NCI-H82 treated with DMSO at 0.1 percent for 48 hours (cell line): ENCODE measurements around the gene MADCAM1.
A peak's percentile ranks its signal among the peaks of the same experiment; 100 is the strongest.
"Not testable (repeated sequence)": the region's sequence is repeated elsewhere in the genome, so short reads cannot be mapped to it uniquely, and the experiment has no call there.

ENCODE experiments used
- DNase-seq: peaks from one replicate; lab custom pipeline; 2025; ENCODE audit not compliant: unreplicated experiment; lab: John Stamatoyannopoulos, UW

Gene MADCAM1

DNA sequence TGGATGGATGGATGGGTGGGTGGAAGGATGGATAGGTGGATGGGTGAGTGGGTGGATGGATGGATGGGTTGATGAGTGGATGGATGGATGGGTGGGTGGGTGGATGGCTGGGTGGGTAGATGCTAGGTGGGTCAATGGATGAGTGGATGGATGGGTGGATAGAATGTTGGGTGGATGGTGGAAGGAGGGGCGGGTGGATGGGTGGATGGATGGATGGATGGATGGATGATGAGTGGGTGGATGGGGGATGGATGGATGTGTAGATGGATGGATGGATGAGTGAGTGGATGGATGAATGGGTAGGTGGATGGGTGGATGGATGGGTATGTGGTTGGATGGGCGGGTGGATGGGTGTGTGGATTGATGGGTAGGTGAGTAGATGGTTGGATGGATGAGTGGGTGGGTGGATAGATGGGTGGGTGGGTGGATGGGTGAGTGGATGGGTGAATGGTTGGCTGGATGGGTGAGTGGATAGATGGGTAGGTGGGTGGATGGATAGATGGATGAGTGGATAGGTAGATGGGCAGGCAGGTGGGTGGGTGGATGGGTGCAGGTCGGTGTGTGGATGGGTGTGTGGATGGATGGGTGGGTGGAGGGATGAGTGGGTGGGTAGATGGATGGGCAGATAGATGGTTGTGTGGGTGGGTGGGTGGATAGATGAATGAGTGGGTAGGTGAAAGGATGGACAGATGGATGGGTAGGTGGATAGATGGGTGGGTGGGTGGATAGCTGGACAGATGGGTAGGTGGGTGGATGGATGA is 31.1 kb upstream of the MADCAM1 start:
- no peak for DNase-seq

DNA sequence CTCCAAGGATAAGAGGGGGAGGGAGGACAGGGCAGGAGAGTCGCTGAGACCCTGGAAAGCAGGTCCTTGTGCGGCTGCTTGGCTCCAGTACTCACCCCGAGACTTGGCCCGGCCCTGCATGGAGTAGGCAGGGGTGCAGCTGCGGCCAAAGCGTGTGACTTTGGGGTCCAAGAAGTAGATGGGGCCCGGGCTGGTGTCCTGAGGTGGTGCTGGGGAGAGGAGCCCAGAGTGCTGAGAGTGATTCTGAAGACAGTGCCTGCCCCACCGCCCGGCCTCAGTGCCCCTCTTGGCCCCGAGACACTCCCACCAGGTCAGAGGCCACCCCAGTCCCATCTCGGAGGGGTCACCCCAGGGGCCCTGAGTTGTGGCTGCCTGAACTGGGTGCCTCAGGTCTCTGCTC is 28.7 kb upstream of the MADCAM1 start:
- DNase-seq = no peak

DNA sequence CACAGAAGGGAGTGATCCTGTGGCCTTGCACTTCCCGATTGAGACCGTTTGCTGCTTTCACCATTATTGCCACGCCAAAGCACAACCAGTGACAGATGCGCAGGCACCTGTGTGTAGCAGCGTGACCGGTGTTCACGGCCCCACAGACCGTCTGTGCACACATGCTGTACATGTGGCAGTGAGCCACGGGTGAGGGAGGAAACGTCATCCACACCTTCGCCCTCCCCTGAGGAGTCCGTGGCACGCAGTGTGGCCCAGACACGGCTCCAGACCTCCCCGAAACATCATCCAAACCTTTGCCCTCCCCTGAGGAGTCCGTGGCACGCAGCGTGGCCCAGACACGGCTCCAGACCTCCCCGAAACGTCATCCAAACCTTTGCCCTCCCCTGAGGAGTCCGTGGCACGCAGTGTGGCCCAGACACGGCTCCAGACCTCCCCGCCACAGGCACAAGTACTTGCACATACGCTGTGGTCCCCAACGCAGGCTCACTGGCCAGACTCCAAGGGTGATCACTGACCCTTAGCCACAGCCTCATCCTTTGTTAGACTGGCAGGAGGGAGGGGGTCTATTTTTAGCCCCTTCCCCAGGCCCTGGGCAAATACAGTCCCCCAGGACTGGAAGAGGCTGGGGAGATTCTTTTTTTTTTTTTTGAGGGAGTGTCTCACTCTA is 27.6 kb upstream of the MADCAM1 start:
- no peak for DNase-seq

DNA sequence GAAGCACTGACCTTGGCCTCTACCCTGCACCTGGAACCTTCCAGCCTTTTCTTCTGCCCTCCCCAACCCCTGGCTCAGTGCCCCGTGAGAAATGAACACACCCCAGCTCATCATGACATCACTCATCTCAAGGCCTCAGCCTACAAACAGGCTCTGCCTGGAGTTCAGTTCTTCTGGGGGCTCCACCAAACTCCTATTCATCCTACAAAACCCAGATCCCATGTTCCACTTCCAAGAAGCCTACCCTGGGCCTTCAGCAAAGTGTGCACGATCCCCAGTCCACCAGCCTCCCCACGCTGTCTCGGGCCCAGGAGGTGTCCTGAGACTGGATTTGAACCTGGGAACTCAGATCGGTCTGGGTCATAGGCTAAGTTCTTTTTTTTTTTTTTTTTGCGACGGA is 26.5 kb upstream of the MADCAM1 start:
- DNase-seq = no peak

DNA sequence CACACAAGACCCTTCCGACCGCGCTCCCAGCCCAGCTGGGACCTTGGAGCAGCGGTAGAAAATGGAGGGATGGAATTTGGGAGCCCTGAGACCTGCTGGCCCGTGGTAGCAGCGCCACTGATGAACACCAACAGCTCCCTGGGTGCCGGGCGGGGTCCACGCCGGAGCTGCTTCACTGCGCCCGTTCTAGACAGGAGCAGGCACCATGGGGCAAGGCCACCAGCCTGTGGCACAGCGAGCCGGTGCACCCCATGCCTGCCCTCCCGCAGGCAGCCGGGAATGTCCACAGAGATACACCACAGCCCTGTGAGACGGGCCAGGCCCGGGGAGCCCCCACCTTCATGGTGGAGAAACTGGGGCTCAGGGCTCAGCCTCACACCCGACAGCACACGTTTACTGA is 25.6 kb upstream of the MADCAM1 start:
- no peak for DNase-seq

DNA sequence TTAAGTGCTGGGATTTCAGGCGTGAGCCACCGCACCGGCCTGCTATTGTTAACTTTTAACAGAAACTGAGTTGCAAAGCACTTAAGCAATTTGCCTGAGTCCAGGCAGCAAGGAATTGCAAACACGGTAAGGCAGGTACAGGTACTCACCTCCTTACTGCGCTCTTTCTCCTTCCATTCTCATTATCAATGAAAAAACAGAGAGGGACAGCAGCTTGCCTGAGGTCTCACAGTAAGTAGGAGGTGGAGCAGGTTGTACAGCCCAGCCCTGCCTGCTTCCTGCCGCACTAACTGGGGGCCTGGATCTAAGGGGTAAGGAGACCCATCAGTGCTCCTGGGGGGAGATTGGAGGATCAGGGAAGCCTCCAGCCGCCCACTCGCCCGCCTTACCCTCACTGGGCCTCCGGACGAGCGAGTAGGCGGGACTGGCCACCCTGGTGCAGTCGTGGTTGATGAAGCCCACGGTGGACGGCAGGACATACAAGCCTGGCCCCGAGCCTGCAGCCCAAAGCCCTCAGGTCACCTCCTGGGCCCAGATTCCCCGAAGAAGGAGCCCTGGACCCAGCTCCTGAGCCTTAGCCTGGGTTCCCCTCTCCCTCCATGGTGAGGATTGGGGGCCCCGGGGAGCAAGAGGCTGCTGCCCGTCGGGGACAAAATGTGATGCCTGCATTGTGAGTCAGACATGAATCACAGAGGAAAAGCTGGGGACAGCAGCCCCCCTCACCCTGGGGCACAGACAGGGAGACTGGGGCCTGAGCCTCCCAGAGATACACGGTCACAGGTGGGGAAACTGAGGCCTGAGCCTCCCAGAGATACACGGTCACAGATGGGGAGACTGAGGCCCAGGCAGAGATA is 24.1 kb upstream of the MADCAM1 start:
- no peak for DNase-seq

DNA sequence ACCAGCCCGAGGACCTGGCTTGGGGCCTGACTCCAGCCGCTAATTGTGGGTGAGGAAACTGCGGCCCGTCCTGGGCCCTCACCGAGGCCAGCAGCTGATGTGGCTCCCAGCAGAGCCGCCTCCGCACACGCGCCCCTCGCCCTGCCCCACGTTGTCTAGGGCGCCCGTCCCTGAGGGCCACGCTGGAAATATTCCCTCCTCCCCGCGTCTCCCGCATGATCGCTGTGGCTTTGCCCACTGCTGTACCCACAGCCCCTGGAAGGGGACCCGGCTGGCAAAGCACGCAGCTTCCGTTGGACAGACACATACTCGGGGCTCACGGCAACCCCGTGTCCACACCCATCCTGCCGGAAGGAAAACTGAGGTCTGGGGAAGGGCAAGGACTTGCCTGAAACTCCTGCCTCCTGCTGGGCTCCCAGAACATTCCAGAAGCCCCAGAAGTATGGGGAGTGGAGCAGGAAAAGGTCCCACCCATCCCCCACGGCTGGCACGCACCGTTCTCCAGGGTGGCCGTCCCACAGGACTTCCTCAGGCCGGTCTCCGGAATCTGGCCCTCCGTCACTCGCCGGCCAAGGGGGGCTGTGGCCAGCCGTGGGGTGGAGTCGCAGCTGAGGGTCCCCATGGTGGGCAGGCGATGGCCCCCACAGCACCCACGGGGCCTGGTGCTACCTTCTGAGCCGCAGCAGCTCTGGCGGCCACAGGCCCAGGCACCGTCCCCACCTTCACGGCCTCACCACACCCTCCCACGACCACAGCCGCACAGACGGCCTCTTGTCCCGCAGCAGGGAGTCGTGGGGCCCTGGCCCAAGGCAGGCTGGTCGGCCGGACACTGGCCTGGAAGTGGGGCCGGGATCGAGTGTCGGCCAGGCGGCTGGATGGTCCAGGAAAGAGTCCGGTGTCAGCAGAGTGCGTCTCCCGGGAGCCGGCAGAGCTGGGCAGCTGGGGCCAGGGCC is 21.9 kb upstream of the MADCAM1 start:
- no peak for DNase-seq

DNA sequence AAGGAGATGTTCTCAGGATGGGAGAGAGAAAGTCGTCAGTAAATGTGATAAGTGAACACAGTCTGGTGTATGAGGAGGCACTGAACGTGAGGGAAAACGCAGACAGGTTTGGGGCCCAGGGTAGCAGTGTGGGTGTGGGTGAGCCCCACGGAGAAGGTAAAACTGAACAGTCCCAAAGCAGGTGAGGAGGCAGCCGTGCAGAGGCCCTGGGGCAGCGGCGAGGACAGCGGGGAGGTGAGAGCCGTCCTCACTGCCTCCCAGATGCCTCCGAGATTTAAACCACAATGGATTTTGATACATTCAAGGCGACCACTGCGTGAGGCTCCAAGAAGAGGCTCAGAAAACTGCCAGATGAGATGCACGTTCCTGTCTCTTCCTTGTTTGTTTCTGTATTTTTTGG is 20.9 kb upstream of the MADCAM1 start:
- no peak for DNase-seq

DNA sequence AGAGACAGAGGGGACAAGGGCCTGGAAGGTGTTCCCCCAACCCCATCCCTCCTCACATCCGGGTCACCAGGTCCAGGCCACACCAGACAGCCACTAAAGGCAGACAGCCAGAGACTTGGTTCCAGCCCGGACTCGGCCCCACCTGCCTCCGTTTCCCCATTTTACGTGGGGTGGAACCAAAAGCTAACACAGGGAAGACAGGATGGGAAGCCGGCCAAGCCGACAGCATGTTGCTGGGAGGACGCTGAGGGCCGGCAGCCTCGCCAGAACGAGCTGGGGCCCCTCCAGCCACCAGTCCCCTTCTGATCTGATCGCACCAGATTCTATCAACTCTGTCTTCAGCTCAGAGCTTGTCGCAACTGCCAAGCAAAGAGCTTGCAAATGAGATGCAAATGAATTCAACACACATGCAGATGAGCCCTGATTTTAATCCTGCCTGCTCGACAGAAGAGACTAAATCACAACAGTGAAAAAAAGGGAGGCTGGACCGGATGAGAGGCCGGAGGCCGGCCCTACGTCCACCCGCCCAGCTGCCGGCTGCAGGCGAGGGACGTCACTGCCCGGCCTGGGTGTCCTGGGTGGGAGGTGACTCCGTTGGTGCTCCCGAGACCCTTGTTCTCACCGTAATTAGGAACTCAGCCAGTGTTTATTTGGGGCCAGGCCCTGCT is 17.9 kb upstream of the MADCAM1 start:
- no peak for DNase-seq

DNA sequence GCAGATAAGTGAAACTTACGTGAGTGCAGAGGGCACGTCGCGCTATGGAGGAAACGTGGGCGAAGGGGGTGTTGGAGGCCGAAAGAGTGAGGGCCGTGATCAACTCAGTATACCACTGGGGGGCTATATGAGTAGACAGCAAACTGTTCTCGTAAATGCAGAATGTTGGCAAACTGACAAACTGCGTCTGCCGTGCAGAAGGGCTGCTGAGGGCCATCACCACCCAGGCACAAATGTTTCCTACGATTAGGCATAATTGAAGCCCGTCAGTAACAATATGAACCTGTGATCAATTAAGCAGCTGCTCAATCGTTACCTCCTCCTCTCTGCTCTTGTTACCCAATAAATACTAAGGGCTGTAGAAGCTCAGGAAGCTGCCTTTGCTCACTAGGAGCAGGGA is 17.3 kb upstream of the MADCAM1 start:
- no peak for DNase-seq

DNA sequence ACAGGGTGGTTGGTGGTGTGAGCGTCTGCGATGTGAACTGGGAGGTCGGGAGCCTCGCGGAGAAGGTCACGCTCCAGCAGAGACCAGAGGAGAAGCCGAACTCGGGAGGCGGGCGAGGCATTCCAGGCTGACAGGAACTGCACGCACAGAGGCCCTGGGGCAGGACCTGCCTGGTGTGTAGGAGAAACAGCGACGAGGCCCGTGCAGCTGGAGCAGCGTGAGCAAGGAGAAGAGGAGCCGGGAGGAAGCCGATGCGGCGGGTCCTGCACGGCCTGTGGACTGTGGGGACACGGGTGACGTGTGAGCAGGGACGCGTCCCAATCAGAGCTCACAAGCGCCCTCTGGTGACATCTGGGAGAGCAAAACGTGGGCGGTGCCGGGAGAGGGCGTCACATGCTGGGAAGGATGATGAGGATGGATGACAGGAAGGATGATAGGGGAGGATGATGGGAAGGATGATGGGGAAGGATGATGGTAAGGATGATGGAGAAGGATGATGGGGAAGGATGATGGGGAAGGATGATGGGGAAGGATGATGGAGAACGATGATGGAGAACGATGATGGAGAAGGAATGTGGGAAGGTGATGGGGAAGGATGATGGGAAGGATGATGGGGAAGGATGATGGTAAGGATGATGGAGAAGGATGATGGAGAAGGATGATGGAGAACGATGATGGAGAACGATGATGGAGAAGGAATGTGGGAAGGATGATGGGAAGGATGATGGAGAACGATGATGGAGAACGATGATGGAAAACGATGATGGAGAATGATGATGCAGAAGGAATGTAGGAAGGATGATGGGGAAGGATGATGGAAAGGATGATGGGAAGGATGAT is 16.1 kb upstream of the MADCAM1 start:
- peak; percentile 37 for DNase-seq

DNA sequence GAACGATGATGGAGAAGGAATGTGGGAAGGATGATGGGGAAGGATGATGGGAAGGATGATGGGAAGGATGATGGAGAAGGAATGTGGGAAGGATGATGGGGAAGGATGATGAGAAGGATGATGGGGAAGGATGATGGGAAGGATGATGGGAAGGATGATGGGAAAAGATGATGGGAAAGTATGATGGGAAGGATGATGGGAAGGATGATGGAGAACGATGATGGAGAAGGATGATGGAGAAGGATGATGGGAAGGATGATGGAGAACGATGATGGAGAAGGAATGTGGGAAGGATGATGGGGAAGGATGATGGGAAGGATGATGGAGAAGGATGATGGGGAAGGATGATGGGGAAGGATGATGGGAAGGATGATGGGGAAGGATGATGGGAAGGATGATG is 15.2 kb upstream of the MADCAM1 start:
- DNase-seq = not testable (repeated sequence)

DNA sequence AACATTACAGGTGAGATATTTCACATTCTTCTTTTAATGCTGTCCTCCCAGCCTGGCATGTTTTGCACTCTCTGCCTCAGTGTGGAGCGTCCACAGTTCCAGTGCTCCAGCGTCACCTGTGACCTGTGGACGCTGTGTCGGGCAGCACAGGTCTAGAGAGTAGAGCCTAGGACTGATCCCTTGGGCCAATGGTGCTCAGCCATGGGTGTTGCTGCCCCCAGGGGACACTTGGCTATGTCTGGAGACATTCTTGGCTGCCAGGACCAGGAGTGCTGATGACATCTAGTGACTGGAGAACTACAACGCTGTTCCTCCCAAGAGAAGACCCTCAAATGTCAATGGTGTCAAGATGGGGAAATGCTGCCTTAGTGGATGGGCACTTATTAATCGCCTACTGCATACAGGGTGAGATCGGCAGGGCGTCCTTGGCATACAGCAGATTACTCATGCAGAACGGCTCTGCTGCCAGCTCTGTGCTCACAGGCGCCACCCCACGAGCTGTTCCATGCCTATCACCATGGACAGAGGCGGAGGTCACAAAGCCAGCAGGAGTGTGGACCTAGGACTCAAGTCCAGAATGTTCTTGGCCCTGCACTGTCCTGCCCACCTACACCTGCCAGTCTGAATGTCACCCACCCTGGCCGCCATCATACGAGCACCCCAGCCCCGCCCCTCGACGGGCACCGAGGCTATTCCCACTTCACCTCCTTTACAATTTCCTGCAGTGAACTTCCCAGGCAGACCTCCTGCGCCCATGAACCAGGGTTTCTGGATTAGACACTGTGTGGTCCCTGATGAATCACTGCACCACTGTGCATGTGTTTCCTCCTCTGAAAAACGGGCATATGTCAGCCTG is 13.9 kb upstream of the MADCAM1 start:
- DNase-seq = no peak

DNA sequence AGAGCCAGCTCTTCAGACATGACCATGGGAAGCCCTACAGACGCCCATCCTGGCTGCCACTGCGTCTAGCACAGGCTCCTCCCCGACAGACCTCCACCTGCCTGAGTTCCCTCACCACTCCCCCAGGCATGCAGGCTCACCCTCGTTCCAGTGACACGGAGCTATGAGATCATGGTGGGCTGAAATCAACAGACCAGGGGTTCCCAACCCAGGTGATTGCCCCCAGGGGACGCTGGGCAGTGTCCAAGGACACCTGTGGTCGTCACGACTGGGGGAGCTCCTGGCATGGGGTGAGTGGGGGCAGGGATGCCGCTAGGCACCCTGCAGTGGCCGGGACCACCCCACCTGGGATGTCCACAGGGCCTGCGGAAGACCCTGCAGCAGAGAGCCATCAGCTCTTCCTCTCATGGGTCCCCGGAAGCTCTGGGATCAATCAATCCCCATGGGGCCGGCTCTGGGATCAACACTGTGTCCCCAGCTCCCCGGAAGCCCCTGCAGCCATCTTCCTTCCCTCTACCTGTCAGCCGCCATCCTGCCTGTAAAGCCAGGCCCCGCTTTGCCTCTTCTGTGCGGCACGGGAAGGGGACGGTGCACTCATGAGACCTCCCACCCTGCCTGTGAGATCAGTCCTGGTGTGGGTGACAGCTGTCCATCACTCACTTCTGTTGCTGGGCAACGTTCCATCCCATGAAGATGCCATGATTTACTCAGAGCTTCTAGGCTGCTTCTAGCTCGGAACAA is 12.8 kb upstream of the MADCAM1 start:
- DNase-seq = no peak

DNA sequence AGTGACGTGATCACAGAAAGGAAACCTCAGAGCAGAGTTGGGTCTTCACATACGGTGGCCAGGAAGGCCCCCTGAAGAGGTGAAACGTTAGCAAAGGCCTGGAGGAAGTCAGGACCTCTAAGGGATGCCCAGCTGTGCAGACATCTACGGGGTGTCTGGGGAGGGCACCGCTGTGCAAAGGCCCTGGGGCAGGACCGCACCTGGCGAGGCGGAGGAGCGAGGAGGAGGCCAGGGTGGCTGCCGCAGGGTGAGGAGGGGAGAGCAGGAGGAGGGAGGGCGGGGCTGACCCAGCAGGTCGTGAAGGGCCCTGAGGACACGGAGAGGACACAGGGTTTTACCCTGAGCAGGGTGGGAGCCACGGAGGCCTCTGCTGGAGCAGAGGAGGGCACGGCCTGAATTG is 11.8 kb upstream of the MADCAM1 start:
- no peak for DNase-seq

DNA sequence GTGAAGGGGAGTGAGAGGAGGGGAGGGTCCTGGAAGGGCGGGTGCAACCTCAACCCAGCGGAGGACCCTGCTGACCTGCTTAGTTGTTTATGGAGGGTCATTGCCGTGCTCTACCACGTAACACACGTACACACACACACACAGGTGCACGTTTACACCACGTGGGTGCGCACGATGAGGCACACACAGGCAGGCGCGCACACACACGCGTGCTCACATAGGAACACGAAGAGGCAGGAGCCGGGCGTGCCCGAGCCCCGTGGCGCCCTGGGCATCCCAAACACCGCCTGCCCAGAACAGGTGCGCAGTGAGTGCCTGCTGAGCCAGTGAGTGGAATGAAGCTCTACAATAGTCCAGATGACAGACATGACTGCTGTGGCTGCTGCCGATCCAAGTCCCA is 11.2 kb upstream of the MADCAM1 start:
- DNase-seq = no peak

DNA sequence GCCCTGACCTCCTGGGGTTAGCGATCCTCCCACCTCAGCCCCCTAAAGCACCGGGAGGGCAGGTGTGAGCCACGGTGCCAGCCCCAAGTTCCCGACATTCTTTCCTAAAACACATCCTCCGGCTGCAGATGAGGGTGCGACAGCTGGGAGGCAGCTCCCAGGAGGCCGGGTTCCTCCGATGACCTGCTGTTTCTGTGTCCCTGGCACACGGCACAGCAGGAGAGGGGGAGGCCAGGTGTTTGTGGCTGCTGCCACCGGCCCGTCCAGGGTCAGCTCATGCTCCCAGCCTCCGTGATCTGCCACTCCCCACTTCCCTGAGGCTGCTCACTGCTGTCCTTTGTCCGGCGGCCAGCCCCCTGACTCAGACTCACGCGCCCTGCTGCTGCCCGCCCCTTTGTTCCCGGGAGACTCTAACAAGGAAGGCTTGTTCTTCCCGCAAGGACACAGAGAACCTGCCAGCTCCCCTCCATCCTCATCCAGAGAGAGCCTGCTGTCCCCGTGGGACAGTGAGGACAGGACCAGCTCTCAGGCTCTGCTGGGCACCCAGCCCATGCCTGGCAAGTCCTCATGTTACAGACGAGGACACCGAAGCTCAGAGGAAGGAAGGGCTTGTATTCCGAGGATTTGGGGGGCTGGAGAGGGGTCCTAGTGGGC is 10.6 kb upstream of the MADCAM1 start:
- no peak for DNase-seq
